K562 (cell line): ENCODE data around the gene KRTCAP2. TPM values are rescaled to one million over a fixed set of nuclear protein-coding genes. Genes with fewer than 3 reads are reported as not detected.

ENCODE experiments used
- ATAC-seq: fragments of 200-7000 bp; cut with Tn5 transposase; 3 replicates; pipeline ENCODE4 v1.9.1; 2020; ENCODE audit warnings: moderate library complexity
- BruUV-seq: library from RNA; stranded (reverse); fragments of 400-500 nt; replicated peaks from 2 replicates; lab custom pipeline; 2021; lab: Mats Ljungman, UMichigan
- CTCF ChIA-PET: fragments of 300-600 bp; formaldehyde crosslinking; extraction: SDS; loops from one replicate; lab custom pipeline; 2021; ENCODE audit warnings: low intra/inter-chr PET ratio; lab: Yijun Ruan, JAX
- POLR2A ChIA-PET: fragments of 300-600, 350-650 bp; sonication (Branson Sonifier 250); formaldehyde crosslinking; extraction: SDS; loops from one replicate; lab custom pipeline; 2021; ENCODE audit warnings: antibody characterized with exemption, inconsistent platforms; lab: Yijun Ruan, JAX
- DNase-seq, 4 experiments: peaks; one replicate each; pipeline versions ENCODE4 v3.0.0 to v3.0.0-alpha.2; 2011 to 2018; ENCODE audit warnings: low spot score in 3 of 4, mixed read lengths in 3 of 4; ENCODE audit errors: extremely low read depth in 1 of 4
- FAIRE-seq: peaks from 2 replicates; lab custom pipeline; 2011; peaks lifted over from hg19 to GRCh38; lab: Jason Lieb, UNC
- H2AFZ ChIP-seq: 2 replicates; pipeline ENCODE4 v1.6.0; 2011; ENCODE audit warnings: low read depth, low read length, control low read depth, inconsistent platforms
- H3K27ac ChIP-seq: fragments of 200-600 bp; 3 replicates; pipeline ENCODE4 v1.8.0; 2011; ENCODE audit warnings: low read depth, mild to moderate bottlenecking, control low read depth, inconsistent platforms, low read length, moderate library complexity, mixed read lengths; ENCODE audit errors: extremely low read depth
- H3K27me3 ChIP-seq, 2 experiments: fragments of 300-600 bp in 1 of 2; 2 replicates in 1 of 2; 3 replicates in 1 of 2; pipeline versions ENCODE4 v1.6.0 to v1.8.0; 2011; ENCODE audit warnings: inconsistent platforms in 2 of 2, low read length in 2 of 2, mild to moderate bottlenecking in 1 of 2, mixed read lengths in 1 of 2, moderate library complexity in 1 of 2; ENCODE audit not compliant: control insufficient read depth in 2 of 2, insufficient read depth in 2 of 2
- H3K36me3 ChIP-seq: fragments of 300-600 bp; 3 replicates; pipeline ENCODE4 v1.8.0; 2011; ENCODE audit warnings: mild to moderate bottlenecking, low read length, inconsistent platforms; ENCODE audit not compliant: control insufficient read depth, insufficient read depth
- H3K4me1 ChIP-seq, 2 experiments: fragments of 200-600 bp in 1 of 2; replicated peaks in 1 of 2; 2 replicates in 1 of 2; 3 replicates in 1 of 2; pipeline versions ENCODE4 v1.5.1 to v1.8.0; 2011; ENCODE audit warnings: inconsistent platforms in 2 of 2, low read length in 2 of 2, mild to moderate bottlenecking in 1 of 2, mixed read lengths in 1 of 2, moderate library complexity in 1 of 2; ENCODE audit not compliant: control insufficient read depth in 2 of 2, insufficient read depth in 2 of 2
- H3K4me2 ChIP-seq: 2 replicates; pipeline ENCODE4 v1.6.1; 2011; ENCODE audit warnings: low read length, control low read depth, inconsistent platforms, mixed read lengths; ENCODE audit not compliant: insufficient read depth
- H3K4me3 ChIP-seq: fragments of 200-600 bp; sonication (generic), shearing (Covaris generic); 2 replicates; pipeline ENCODE4 v1.5.1; 2016; ENCODE audit warnings: control low read depth, inconsistent platforms
- H3K79me2 ChIP-seq: fragments of 200-600 bp; 3 replicates; pipeline ENCODE4 v1.8.0; 2011; ENCODE audit warnings: low read length, inconsistent platforms; ENCODE audit not compliant: control insufficient read depth, insufficient read depth
- H3K9ac ChIP-seq, 2 experiments: 2 replicates each; pipeline versions ENCODE4 v1.6.0 to v1.6.1; 2011; ENCODE audit warnings: low read depth in 2 of 2, low read length in 2 of 2, control low read depth in 1 of 2, inconsistent platforms in 1 of 2, mild to moderate bottlenecking in 1 of 2, mixed read lengths in 1 of 2; ENCODE audit not compliant: insufficient read depth in 1 of 2
- H3K9me1 ChIP-seq: one replicate; pipeline ENCODE4 v1.6.0; 2011; ENCODE audit warnings: inconsistent platforms, mild to moderate bottlenecking, low read length, moderate library complexity; ENCODE audit not compliant: control insufficient read depth, insufficient read depth
- H3K9me3 ChIP-seq: replicated peaks from 2 replicates; pipeline ENCODE4 v1.5.1; 2011; ENCODE audit warnings: low read depth, low read length, inconsistent platforms; ENCODE audit not compliant: control insufficient read depth, insufficient read depth
- H4K20me1 ChIP-seq: replicated peaks from 2 replicates; pipeline ENCODE4 v1.6.1; 2011; ENCODE audit warnings: low read length, inconsistent platforms, mixed read lengths; ENCODE audit not compliant: control insufficient read depth, insufficient read depth
- ARID1B ChIP-seq: fragments of 450-650 bp; IDR thresholded peaks from 2 replicates; pipeline ENCODE4 v1.6.1; 2016; ENCODE audit warnings: antibody characterized with exemption, mild to moderate bottlenecking, inconsistent platforms
- BRCA1 ChIP-seq, 2 experiments: fragments of 450-650 bp in 1 of 2; sonication (generic) in 1 of 2; formaldehyde crosslinking in 1 of 2; IDR thresholded peaks; 2 replicates each; pipeline versions ENCODE4 v1.5.0 to v1.6.1; 2017 to 2020; ENCODE audit warnings: mild to moderate bottlenecking in 1 of 2, missing genetic modification reagents in 1 of 2
- DPF2 ChIP-seq: fragments of 450-650 bp; IDR thresholded peaks from 2 replicates; pipeline ENCODE4 v1.6.1; 2016
- ID3 ChIP-seq, 2 experiments: fragments of 250-450 bp in 1 of 2; fragments of 450-650 bp in 1 of 2; sonication (Bioruptor Pico) in 1 of 2; IDR thresholded peaks; 2 replicates each; pipeline versions ENCODE4 v1.6.1 to v1.8.0; 2016 to 2021; ENCODE audit warnings: mild to moderate bottlenecking in 2 of 2, moderate library complexity in 2 of 2, missing compliant biosample characterization in 1 of 2, missing genetic modification characterization in 1 of 2
- MBD2 ChIP-seq: sonication (generic); IDR thresholded peaks from 2 replicates; pipeline ENCODE4 v1.6.1; 2016; ENCODE audit warnings: low read depth, borderline replicate concordance
- MTA3 ChIP-seq: fragments of 450-650 bp; formaldehyde crosslinking; IDR thresholded peaks from 2 replicates; pipeline ENCODE4 v1.6.1; 2017; ENCODE audit warnings: mild to moderate bottlenecking, borderline replicate concordance
- SMARCE1 ChIP-seq: fragments of 450-650 bp; IDR thresholded peaks from 2 replicates; pipeline ENCODE4 v1.7.1; 2016; ENCODE audit warnings: mild to moderate bottlenecking
- TAL1 ChIP-seq: fragments of 450-650 bp; IDR thresholded peaks from 2 replicates; pipeline ENCODE4 v1.6.1; 2016; ENCODE audit warnings: mild to moderate bottlenecking
- TCF3 ChIP-seq: sonication (generic); formaldehyde crosslinking; IDR thresholded peaks from 2 replicates; pipeline ENCODE4 v1.4.0; 2020; ENCODE audit warnings: mild to moderate bottlenecking, missing genetic modification reagents
- ZBTB7A ChIP-seq: IDR thresholded peaks from 2 replicates; pipeline ENCODE4 v1.6.1; 2011; ENCODE audit warnings: low read depth, mild to moderate bottlenecking, low read length, moderate library complexity, borderline replicate concordance; ENCODE audit not compliant: control insufficient read depth
- WGBS: fragments of 100-300 bp; shearing (Covaris generic); methylation state at CpG from one replicate; pipeline ENCODE4 v1.1.6; 2016; ENCODE audit warnings: low coverage, mixed read lengths; ENCODE audit not compliant: insufficient coverage; ENCODE audit errors: missing lambda C conversion rate; 5-methylcytosine and 5-hydroxymethylcytosine counted together
- in situ Hi-C: fragments of 300-500 bp; cut with MboI; formaldehyde crosslinking; loops from 4 replicates; pipeline ENCODE4 v1.15.0; 2018; ENCODE audit warnings: inconsistent platforms, mixed read lengths
- intact Hi-C: fragments of 100-400 bp; cut with micrococcal nuclease; formaldehyde crosslinking; loops from 2 replicates; pipeline ENCODE4 v1.14.2; 2022
- polyA plus RNA-seq, 8 experiments: library from polyadenylated mRNA; depleted of rRNA in 4 of 8; stranded (reverse) in 5 of 8; unstranded in 3 of 8; fragments of >200 nt; fragmentation: Nextera tagmentation in 2 of 8; fragmentation: Illumina TruSeq in 1 of 8; extraction: Ambion mirVana in 2 of 8; extraction: Trizol in 1 of 8; gene quantifications; 2 replicates each; pipeline versions ENCODE4 v1.2.1 to v1.2.3, GENCODE V29; 2011 to 2014; ENCODE audit warnings: inconsistent platforms in 1 of 8, missing spikeins in 1 of 8
- total RNA-seq, 7 experiments: library from RNA; depleted of rRNA in 6 of 7; stranded (reverse); fragments of >200 nt in 6 of 7; fragmentation: Illumina TruSeq in 2 of 7; extraction: Trizol in 2 of 7; gene quantifications; 2 replicates each; pipeline versions ENCODE4 v1.2.1 to v1.2.3, GENCODE V29; 2011 to 2021; ENCODE audit warnings: low replicate concordance in 1 of 7
- TF ChIP-seq, protein P1 (sequence below): fragments of 250-450 bp; sonication (Bioruptor Pico); IDR thresholded peaks from 2 replicates; pipeline ENCODE4 v1.5.0; 2020; ENCODE audit warnings: mild to moderate bottlenecking

Gene KRTCAP2
- total and polyA plus RNA-seq, 9 of the 15 experiments (the other 6 are each of a cell fraction or from before 2014, with no cell fraction given) = 126 to 436 (median 244) TPM

DNA sequence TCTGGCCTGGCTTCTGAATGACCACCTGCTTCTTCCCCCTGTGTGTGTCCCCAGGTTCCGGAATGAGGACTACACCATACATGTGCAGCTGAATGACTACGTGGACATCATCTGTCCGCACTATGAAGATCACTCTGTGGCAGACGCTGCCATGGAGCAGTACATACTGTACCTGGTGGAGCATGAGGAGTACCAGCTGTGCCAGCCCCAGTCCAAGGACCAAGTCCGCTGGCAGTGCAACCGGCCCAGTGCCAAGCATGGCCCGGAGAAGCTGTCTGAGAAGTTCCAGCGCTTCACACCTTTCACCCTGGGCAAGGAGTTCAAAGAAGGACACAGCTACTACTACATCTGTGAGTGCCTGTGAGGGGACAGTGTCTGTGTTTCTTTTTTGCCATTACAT, 41.8 kb downstream of the KRTCAP2 start:
- no peak overlapping the region for H3K27ac ChIP-seq
- no peak overlapping the region for H2AFZ ChIP-seq
- H3K9me1 ChIP-seq = no peaks in the 10 kb centered on the region
- no peak overlapping the region for H3K4me2 ChIP-seq
- TF ChIP-seq MBD2 (0 out of 2 replicates have a peak, but pooled peaks have one; percentile 22), BRCA1 (IDR thresholded peaks at IDR 0.05) (no peak), BRCA1 (CRISPR knock-in tag; IDR thresholded peaks at IDR 0.05) (no peak)
- peaks cover 57 to 70% of the 10 kb centered on the region in 2 experiments for H3K4me1 ChIP-seq
- H3K79me2 ChIP-seq = peaks cover 17% of the 10 kb centered on the region
- BruUV-seq = no TSS peak
- WGBS = 91% methylated on average over 8 of the region's 8 CpGs
- in situ Hi-C loops = no loop called here
- CTCF ChIA-PET = no interaction called here
- no peaks in the 10 kb centered on the region for H3K27me3 ChIP-seq
- H3K9ac ChIP-seq = peak overlapping the region in 1 of 2 experiments; percentile 45; a peak in 1 of 4 replicates
- DNase-seq = peak in 1 of 4 experiments; percentile 1
- ATAC-seq = no peak
- POLR2A ChIA-PET = interaction anchor here (0.5 to 1.1 kb wide), 2 partner anchors 9 kb away, joined by 3 to 4 read pairs; partner anchors contain the start of gene DPM3
- H3K9me3 ChIP-seq = no peaks in the 10 kb centered on the region
- H3K36me3 ChIP-seq = peaks cover 21% of the 10 kb centered on the region
- no peak overlapping the region for H3K4me3 ChIP-seq
- no peak for FAIRE-seq
- H4K20me1 ChIP-seq = no peaks in the 10 kb centered on the region
- intact Hi-C loops = no loop called here

- no peak for ATAC-seq
- in situ Hi-C loops (no loop called here), intact Hi-C loops (no loop called here)
- ChIA-PET CTCF (no interaction called here), POLR2A (interaction anchor here (0.5 to 1.0 kb wide), 4 partner anchors 8 to 36 kb away, joined by 3 to 5 read pairs (median 4); no protein-coding TSS in a partner anchor)
- 26% methylated on average over 4 of the region's 6 CpGs for WGBS
- Histone ChIP-seq H3K79me2 (peaks cover 11% of the 10 kb centered on the region), H3K4me2 (0 out of 2 replicates have a peak overlapping the region, but pooled peaks have one; percentile 16), H3K36me3 (peaks cover 21% of the 10 kb centered on the region), H3K9me3 (no peaks in the 10 kb centered on the region), H3K4me1 (peaks cover 57 to 70% of the 10 kb centered on the region in 2 experiments), H2AFZ (peak overlapping the region; percentile 20; the same call in 1 of the 2 replicates), H3K27ac (peak overlapping the region; percentile 29; the same call in 1 of the 3 replicates), H4K20me1 (no peaks in the 10 kb centered on the region), H3K27me3 (no peaks in the 10 kb centered on the region), H3K9ac (peak overlapping the region; percentile 4 to 86; a peak in 3 of 4 replicates), H3K4me3 (no peak overlapping the region), H3K9me1 (no peaks in the 10 kb centered on the region)
- DNase-seq = peak in 2 of 4 experiments; percentile 1 to 57
- no peak for FAIRE-seq
- BruUV-seq = no TSS peak
- TF ChIP-seq TAL1 (peak; percentile 26; the same call in 1 of the 2 replicates), ARID1B (peak; percentile 70), TCF3 (CRISPR knock-in tag) (0 out of 2 replicates have a peak, but pooled peaks have one; percentile 14), ID3 (CRISPR knock-in tag; IDR thresholded peaks at IDR 0.05) (no peak), ID3 (tag; IDR thresholded peaks at IDR 0.05) (no peak), ZBTB7A (peak; percentile 38; the same call in 1 of the 2 replicates), DPF2 (peak; percentile 41; the same call in 1 of the 2 replicates), MTA3 (0 out of 2 replicates have a peak, but pooled peaks have one; percentile 10), SMARCE1 (0 out of 2 replicates have a peak, but pooled peaks have one; percentile 28)
- TF ChIP-seq, protein P1, sequence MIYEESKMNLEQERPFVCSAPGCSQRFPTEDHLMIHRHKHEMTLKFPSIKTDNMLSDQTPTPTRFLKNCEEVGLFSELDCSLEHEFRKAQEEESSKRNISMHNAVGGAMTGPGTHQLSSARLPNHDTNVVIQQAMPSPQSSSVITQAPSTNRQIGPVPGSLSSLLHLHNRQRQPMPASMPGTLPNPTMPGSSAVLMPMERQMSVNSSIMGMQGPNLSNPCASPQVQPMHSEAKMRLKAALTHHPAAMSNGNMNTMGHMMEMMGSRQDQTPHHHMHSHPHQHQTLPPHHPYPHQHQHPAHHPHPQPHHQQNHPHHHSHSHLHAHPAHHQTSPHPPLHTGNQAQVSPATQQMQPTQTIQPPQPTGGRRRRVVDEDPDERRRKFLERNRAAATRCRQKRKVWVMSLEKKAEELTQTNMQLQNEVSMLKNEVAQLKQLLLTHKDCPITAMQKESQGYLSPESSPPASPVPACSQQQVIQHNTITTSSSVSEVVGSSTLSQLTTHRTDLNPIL = no peak
Measured at GRCh38 chr1:155130272-155131006, 42.7 kb downstream of the KRTCAP2 start.
